ENCODE measurements around the gene ZNF768.

The ZNF768 gene

GRCh38 chr16:30567991-30568638, 41.7 kb upstream of the ZNF768 start:
- H3K79me2 ChIP-seq (ENCODE audit: control insufficient read depth, low read length): peaks cover 19% of the 10 kb centered on the region
- H3K4me1 ChIP-seq (ENCODE audit: control insufficient read depth, low read length): peaks cover 45% of the 10 kb centered on the region
- H3K27ac ChIP-seq (ENCODE audit: low read depth, low read length): peak overlapping the region; percentile 41
- peak overlapping the region; percentile 51 for H3K4me2 ChIP-seq (ENCODE audit: low read length)
- H3K36me3 ChIP-seq (ENCODE audit: control insufficient read depth, low read length): peaks cover 3% of the 10 kb centered on the region; the same call in 1 of the 2 replicates
- H3F3A ChIP-seq (ENCODE audit: control insufficient read depth, insufficient read depth): peaks cover 6% of the 10 kb centered on the region
- peak overlapping the region; percentile 36 for H3K4me3 ChIP-seq (ENCODE audit: low read length)
- no peaks in the 10 kb centered on the region for H4K20me1 ChIP-seq (ENCODE audit: control insufficient read depth, insufficient read depth, low read depth, low read length)
- H3K9me3 ChIP-seq (ENCODE audit: control insufficient read depth, insufficient read depth, low read length): no peaks in the 10 kb centered on the region
- TF ChIP-seq, protein P1, sequence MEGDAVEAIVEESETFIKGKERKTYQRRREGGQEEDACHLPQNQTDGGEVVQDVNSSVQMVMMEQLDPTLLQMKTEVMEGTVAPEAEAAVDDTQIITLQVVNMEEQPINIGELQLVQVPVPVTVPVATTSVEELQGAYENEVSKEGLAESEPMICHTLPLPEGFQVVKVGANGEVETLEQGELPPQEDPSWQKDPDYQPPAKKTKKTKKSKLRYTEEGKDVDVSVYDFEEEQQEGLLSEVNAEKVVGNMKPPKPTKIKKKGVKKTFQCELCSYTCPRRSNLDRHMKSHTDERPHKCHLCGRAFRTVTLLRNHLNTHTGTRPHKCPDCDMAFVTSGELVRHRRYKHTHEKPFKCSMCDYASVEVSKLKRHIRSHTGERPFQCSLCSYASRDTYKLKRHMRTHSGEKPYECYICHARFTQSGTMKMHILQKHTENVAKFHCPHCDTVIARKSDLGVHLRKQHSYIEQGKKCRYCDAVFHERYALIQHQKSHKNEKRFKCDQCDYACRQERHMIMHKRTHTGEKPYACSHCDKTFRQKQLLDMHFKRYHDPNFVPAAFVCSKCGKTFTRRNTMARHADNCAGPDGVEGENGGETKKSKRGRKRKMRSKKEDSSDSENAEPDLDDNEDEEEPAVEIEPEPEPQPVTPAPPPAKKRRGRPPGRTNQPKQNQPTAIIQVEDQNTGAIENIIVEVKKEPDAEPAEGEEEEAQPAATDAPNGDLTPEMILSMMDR (IDR thresholded peaks at IDR 0.05; ENCODE audit: low read depth, low read length, poor library complexity, severe bottlenecking): no peak
- TF ChIP-seq EZH2phosphoT487 (IDR thresholded peaks at IDR 0.05; ENCODE audit: borderline replicate concordance, low read length): no peak
- no peaks in the 10 kb centered on the region for H3K27me3 ChIP-seq (ENCODE audit: control insufficient read depth, low read length)
- no peaks in the 10 kb centered on the region for H3K9me2 ChIP-seq (replicated peaks; ENCODE audit: control insufficient read depth, low read length)

- H3K4me3 ChIP-seq (ENCODE audit: low read length): no peak overlapping the region
- no peaks in the 10 kb centered on the region for H3K9me2 ChIP-seq (replicated peaks; ENCODE audit: control insufficient read depth, low read length)
- peaks cover 6% of the 10 kb centered on the region for H3F3A ChIP-seq (ENCODE audit: control insufficient read depth, insufficient read depth)
- H3K27me3 ChIP-seq (ENCODE audit: control insufficient read depth, low read length): no peaks in the 10 kb centered on the region
- H3K27ac ChIP-seq (ENCODE audit: low read depth, low read length): no peak overlapping the region
- H3K36me3 ChIP-seq (ENCODE audit: control insufficient read depth, low read length): peaks cover 3% of the 10 kb centered on the region; the same call in 1 of the 2 replicates
- peaks cover 39% of the 10 kb centered on the region for H3K4me1 ChIP-seq (ENCODE audit: control insufficient read depth, low read length)
- H3K9me3 ChIP-seq (ENCODE audit: control insufficient read depth, insufficient read depth, low read length): no peaks in the 10 kb centered on the region
- peak overlapping the region; percentile 51 for H3K4me2 ChIP-seq (ENCODE audit: low read length)
- peaks cover 11% of the 10 kb centered on the region for H3K79me2 ChIP-seq (ENCODE audit: control insufficient read depth, low read length)
- no peak for TF ChIP-seq EZH2phosphoT487 (IDR thresholded peaks at IDR 0.05; ENCODE audit: borderline replicate concordance, low read length)
- no peaks in the 10 kb centered on the region for H4K20me1 ChIP-seq (ENCODE audit: control insufficient read depth, insufficient read depth, low read depth, low read length)
Observed at GRCh38 chr16:30567160-30567990, 41.0 kb upstream of the ZNF768 start.

- TF ChIP-seq, protein P1 (IDR thresholded peaks at IDR 0.05; ENCODE audit: low read depth, low read length, poor library complexity, severe bottlenecking): no peak
- no peak for TF ChIP-seq EZH2phosphoT487 (IDR thresholded peaks at IDR 0.05; ENCODE audit: borderline replicate concordance, low read length)
- H3K36me3 ChIP-seq (ENCODE audit: control insufficient read depth, low read length): peaks cover 3% of the 10 kb centered on the region; the same call in 1 of the 2 replicates
- H3K4me2 ChIP-seq (ENCODE audit: low read length): no peak overlapping the region
- H3K9me2 ChIP-seq (replicated peaks; ENCODE audit: control insufficient read depth, low read length): no peaks in the 10 kb centered on the region
- no peaks in the 10 kb centered on the region for H3K27me3 ChIP-seq (ENCODE audit: control insufficient read depth, low read length)
- H3K9me3 ChIP-seq (ENCODE audit: control insufficient read depth, insufficient read depth, low read length): no peaks in the 10 kb centered on the region
- no peak overlapping the region for H3K4me3 ChIP-seq (ENCODE audit: low read length)
- H3K4me1 ChIP-seq (ENCODE audit: control insufficient read depth, low read length): peaks cover 44% of the 10 kb centered on the region
- H3K79me2 ChIP-seq (ENCODE audit: control insufficient read depth, low read length): peaks cover 9% of the 10 kb centered on the region
- H4K20me1 ChIP-seq (ENCODE audit: control insufficient read depth, insufficient read depth, low read depth, low read length): no peaks in the 10 kb centered on the region
- H3K27ac ChIP-seq (ENCODE audit: low read depth, low read length): no peak overlapping the region
- H3F3A ChIP-seq (ENCODE audit: control insufficient read depth, insufficient read depth): peaks cover 6% of the 10 kb centered on the region
Observed at GRCh38 chr16:30566531-30566930, 40.2 kb upstream of the ZNF768 start.

GRCh38 chr16:30565984-30566383, 39.6 kb upstream of the ZNF768 start:
- Histone ChIP-seq H3K79me2 (ENCODE audit: control insufficient read depth, low read length) (peaks cover 6% of the 10 kb centered on the region), H3K27me3 (ENCODE audit: control insufficient read depth, low read length) (no peaks in the 10 kb centered on the region), H3K4me3 (ENCODE audit: low read length) (no peak overlapping the region), H3F3A (ENCODE audit: control insufficient read depth, insufficient read depth) (peaks cover 6% of the 10 kb centered on the region), H3K4me1 (ENCODE audit: control insufficient read depth, low read length) (peaks cover 47% of the 10 kb centered on the region), H3K9me2 (replicated peaks; ENCODE audit: control insufficient read depth, low read length) (no peaks in the 10 kb centered on the region), H3K9me3 (ENCODE audit: control insufficient read depth, insufficient read depth, low read length) (no peaks in the 10 kb centered on the region), H3K36me3 (ENCODE audit: control insufficient read depth, low read length) (peaks cover 3% of the 10 kb centered on the region; the same call in 1 of the 2 replicates), H3K4me2 (ENCODE audit: low read length) (no peak overlapping the region), H3K27ac (ENCODE audit: low read depth, low read length) (no peak overlapping the region), H4K20me1 (ENCODE audit: control insufficient read depth, insufficient read depth, low read depth, low read length) (no peaks in the 10 kb centered on the region)
- TF ChIP-seq, protein P1 (IDR thresholded peaks at IDR 0.05; ENCODE audit: low read depth, low read length, poor library complexity, severe bottlenecking): no peak
- TF ChIP-seq EZH2phosphoT487 (IDR thresholded peaks at IDR 0.05; ENCODE audit: borderline replicate concordance, low read length): no peak
